GM18861 (cell line): ENCODE data around the gene RAPGEF4.

Source experiments
- ATAC-seq: cut with Tn5 transposase; IDR thresholded peaks from one replicate; pipeline ENCODE4 v1.9.1; 2021; ENCODE audit not compliant: unreplicated experiment

RAPGEF4 gene

GRCh38 chr2:173053043-173053699, 317.5 kb downstream of the RAPGEF4 start:
- ATAC-seq = no peak

GRCh38 chr2:173054466-173054865, 318.8 kb downstream of the RAPGEF4 start:
- ATAC-seq = no peak

- no peak for ATAC-seq
These were observed 321.2 kb downstream of the RAPGEF4 start for GRCh38 chr2:173056705-173057364.

GRCh38 chr2:173058097-173058496, 322.5 kb downstream of the RAPGEF4 start:
- ATAC-seq = no peak

GRCh38 chr2:173058673-173059072, 323.0 kb downstream of the RAPGEF4 start:
- no peak for ATAC-seq

GRCh38 chr2:173059292-173059691, 323.6 kb downstream of the RAPGEF4 start:
- no peak for ATAC-seq

GRCh38 chr2:173059971-173060461, 324.4 kb downstream of the RAPGEF4 start:
- no peak for ATAC-seq

- ATAC-seq = no peak
These were observed 327.2 kb downstream of the RAPGEF4 start for GRCh38 chr2:173062801-173063200.

GRCh38 chr2:173064151-173064805, 328.6 kb downstream of the RAPGEF4 start:
- no peak for ATAC-seq

- no peak for ATAC-seq
These were observed 331.4 kb downstream of the RAPGEF4 start for GRCh38 chr2:173066887-173067676.

GRCh38 chr2:173075056-173075780, 339.6 kb downstream of the RAPGEF4 start:
- ATAC-seq = no peak

- ATAC-seq = peak; percentile 43
These were observed 340.3 kb downstream of the RAPGEF4 start, which contains the start of gene MAP3K20 for GRCh38 chr2:173075781-173076580. Gene MAP3K20 (plus strand): TSS chr2:173075846. CDS start chr2:173091032, 15,186 bp downstream.

- peak; percentile 24 for ATAC-seq
These were observed 341.1 kb downstream of the RAPGEF4 start for GRCh38 chr2:173076581-173077345.

- ATAC-seq = no peak
These were observed 342.0 kb downstream of the RAPGEF4 start for GRCh38 chr2:173077506-173078177.

- ATAC-seq = no peak
These were observed 343.5 kb downstream of the RAPGEF4 start for GRCh38 chr2:173079141-173079540.

- no peak for ATAC-seq
These were observed 344.6 kb downstream of the RAPGEF4 start for GRCh38 chr2:173079973-173080860.

- ATAC-seq = no peak
These were observed 351.0 kb downstream of the RAPGEF4 start for GRCh38 chr2:173086518-173087213.
